ENCODE data around the gene IRF2. TPM values are rescaled to one million over a fixed set of nuclear protein-coding genes. Genes with fewer than 3 reads are reported as not detected.

IRF2 gene
- polyA plus RNA-seq, 1 donor, result 38.8 TPM

GRCh38 chr4:184500748-184501589 is 26.6 kb upstream of the IRF2 start:
- Histone ChIP-seq H3K27ac (ENCODE audit: low read length) (no peak overlapping the region), H3K4me1 (ENCODE audit: control insufficient read depth, insufficient read depth, low read length) (no peaks in the 10 kb centered on the region), H3K27me3 (ENCODE audit: control insufficient read depth, insufficient read depth, low read length) (no peaks in the 10 kb centered on the region), H3K4me3 (ENCODE audit: low read length) (no peak overlapping the region), H3K9me3 (ENCODE audit: control insufficient read depth, low read depth, low read length) (peaks cover 3% of the 10 kb centered on the region), H3K36me3 (ENCODE audit: control insufficient read depth, insufficient read depth, low read length) (no peaks in the 10 kb centered on the region)
- WGBS (ENCODE audit: insufficient coverage, low lambda C conversion rate), result 100% methylated on average over 2 of the region's 4 CpGs
- no peak for DNase-seq

- Histone ChIP-seq H3K36me3 (ENCODE audit: control insufficient read depth, insufficient read depth, low read length) (no peaks in the 10 kb centered on the region), H3K27me3 (ENCODE audit: control insufficient read depth, insufficient read depth, low read length) (no peaks in the 10 kb centered on the region), H3K4me1 (ENCODE audit: control insufficient read depth, insufficient read depth, low read length) (no peaks in the 10 kb centered on the region), H3K27ac (ENCODE audit: low read length) (no peak overlapping the region), H3K9me3 (ENCODE audit: control insufficient read depth, low read depth, low read length) (peaks cover 3% of the 10 kb centered on the region), H3K4me3 (ENCODE audit: low read length) (no peak overlapping the region)
- DNase-seq, result no peak
These were observed 25.6 kb upstream of the IRF2 start for GRCh38 chr4:184499996-184500395.

DNA sequence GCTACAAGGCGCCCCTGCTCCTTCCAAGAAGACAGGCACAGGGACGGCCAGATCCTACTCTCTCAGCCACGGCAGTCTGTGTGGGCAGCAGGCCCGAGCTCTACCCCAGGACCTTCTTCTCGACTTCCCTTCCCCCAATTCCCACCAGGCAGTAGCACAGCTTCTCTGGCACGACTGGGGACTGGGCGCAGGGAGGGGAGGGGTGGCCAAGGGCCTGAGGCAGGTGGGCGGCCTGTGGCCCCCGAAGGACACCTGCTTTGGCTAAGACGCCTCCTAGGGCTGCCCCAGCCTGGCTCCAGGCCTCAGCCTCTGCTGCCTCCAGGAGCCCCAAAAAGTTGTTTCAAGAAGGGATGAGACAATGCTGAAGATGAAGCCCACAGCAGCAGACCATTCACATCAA is 24.2 kb upstream of the IRF2 start:
- DNase-seq, result no peak
- WGBS (ENCODE audit: insufficient coverage, low lambda C conversion rate), result no CpG with 5 or more reads among the region's 10 CpGs
- H3K4me1 ChIP-seq (ENCODE audit: control insufficient read depth, insufficient read depth, low read length), result no peaks in the 10 kb centered on the region
- no peak overlapping the region for H3K27ac ChIP-seq (ENCODE audit: low read length)
- no peaks in the 10 kb centered on the region for H3K27me3 ChIP-seq (ENCODE audit: control insufficient read depth, insufficient read depth, low read length)
- no peak overlapping the region for H3K4me3 ChIP-seq (ENCODE audit: low read length)
- H3K9me3 ChIP-seq (ENCODE audit: control insufficient read depth, low read depth, low read length), result peaks cover 3% of the 10 kb centered on the region
- no peaks in the 10 kb centered on the region for H3K36me3 ChIP-seq (ENCODE audit: control insufficient read depth, insufficient read depth, low read length)

- Histone ChIP-seq H3K36me3 (ENCODE audit: control insufficient read depth, insufficient read depth, low read length) (no peaks in the 10 kb centered on the region), H3K4me3 (ENCODE audit: low read length) (no peak overlapping the region), H3K27me3 (ENCODE audit: control insufficient read depth, insufficient read depth, low read length) (no peaks in the 10 kb centered on the region), H3K9me3 (ENCODE audit: control insufficient read depth, low read depth, low read length) (no peaks in the 10 kb centered on the region), H3K4me1 (ENCODE audit: control insufficient read depth, insufficient read depth, low read length) (no peaks in the 10 kb centered on the region), H3K27ac (ENCODE audit: low read length) (no peak overlapping the region)
- WGBS (ENCODE audit: insufficient coverage, low lambda C conversion rate), result no CpG with 5 or more reads among the region's 8 CpGs
- no peak for DNase-seq
These were observed 15.4 kb upstream of the IRF2 start for GRCh38 chr4:184489771-184490170.

- Histone ChIP-seq H3K4me3 (ENCODE audit: low read length) (no peak overlapping the region), H3K27ac (ENCODE audit: low read length) (no peak overlapping the region), H3K9me3 (ENCODE audit: control insufficient read depth, low read depth, low read length) (peaks cover 3% of the 10 kb centered on the region), H3K4me1 (ENCODE audit: control insufficient read depth, insufficient read depth, low read length) (no peaks in the 10 kb centered on the region), H3K27me3 (ENCODE audit: control insufficient read depth, insufficient read depth, low read length) (no peaks in the 10 kb centered on the region), H3K36me3 (ENCODE audit: control insufficient read depth, insufficient read depth, low read length) (no peaks in the 10 kb centered on the region)
- WGBS (ENCODE audit: insufficient coverage, low lambda C conversion rate), result 92% methylated on average over 2 of the region's 9 CpGs
- DNase-seq, result no peak
These were observed 13.2 kb upstream of the IRF2 start for GRCh38 chr4:184487503-184487902.

DNA sequence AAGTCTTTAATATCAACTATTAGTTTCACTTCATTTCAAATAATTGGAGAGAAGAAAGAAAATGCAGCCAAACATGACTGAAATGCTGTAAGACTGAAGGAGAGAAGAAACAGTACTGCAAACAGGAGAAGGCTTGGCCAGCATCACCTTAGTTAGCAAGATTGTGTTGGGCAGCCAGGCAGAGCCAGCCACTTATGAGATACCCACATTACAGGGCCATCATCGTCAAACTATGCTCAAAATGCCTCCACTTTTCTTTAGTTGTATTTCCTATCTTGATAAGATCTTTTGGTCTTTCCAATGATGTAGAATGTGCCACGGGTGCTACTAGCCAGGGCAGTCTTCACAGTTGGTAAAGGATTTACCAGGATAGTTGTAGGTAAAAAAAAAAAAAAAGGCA is 10.9 kb upstream of the IRF2 start:
- H3K27me3 ChIP-seq (ENCODE audit: control insufficient read depth, insufficient read depth, low read length), result no peaks in the 10 kb centered on the region
- DNase-seq, result no peak
- 60% methylated on average over 1 of the region's 2 CpGs for WGBS (ENCODE audit: insufficient coverage, low lambda C conversion rate)
- H3K9me3 ChIP-seq (ENCODE audit: control insufficient read depth, low read depth, low read length), result peaks cover 3% of the 10 kb centered on the region
- H3K4me3 ChIP-seq (ENCODE audit: low read length), result no peak overlapping the region
- no peak overlapping the region for H3K27ac ChIP-seq (ENCODE audit: low read length)
- no peaks in the 10 kb centered on the region for H3K4me1 ChIP-seq (ENCODE audit: control insufficient read depth, insufficient read depth, low read length)
- H3K36me3 ChIP-seq (ENCODE audit: control insufficient read depth, insufficient read depth, low read length), result no peaks in the 10 kb centered on the region

DNA sequence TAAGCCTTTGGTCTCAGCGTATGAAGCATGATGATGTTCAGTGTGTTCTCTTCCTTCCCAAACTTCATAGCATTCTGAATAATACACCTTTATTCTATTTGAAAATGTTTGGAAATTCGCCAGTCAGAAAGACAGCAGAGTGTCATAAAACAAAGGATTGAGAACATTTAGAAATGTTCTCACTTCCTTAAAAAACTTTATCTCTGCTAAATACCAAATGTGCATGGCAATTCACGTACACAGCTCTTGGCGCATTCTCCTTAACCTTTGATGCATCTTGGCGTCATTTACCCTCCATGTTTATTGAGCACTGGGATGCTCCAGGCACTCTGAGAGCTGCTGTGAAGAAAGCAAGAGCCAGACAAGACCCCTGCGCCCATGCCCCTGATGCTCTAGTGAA is 7.2 kb upstream of the IRF2 start:
- no peaks in the 10 kb centered on the region for H3K27me3 ChIP-seq (ENCODE audit: control insufficient read depth, insufficient read depth, low read length)
- no peak for DNase-seq
- H3K4me1 ChIP-seq (ENCODE audit: control insufficient read depth, insufficient read depth, low read length), result peaks cover 12% of the 10 kb centered on the region
- H3K36me3 ChIP-seq (ENCODE audit: control insufficient read depth, insufficient read depth, low read length), result no peaks in the 10 kb centered on the region
- H3K4me3 ChIP-seq (ENCODE audit: low read length), result no peak overlapping the region
- WGBS (ENCODE audit: insufficient coverage, low lambda C conversion rate), result 80% methylated on average over 2 of the region's 6 CpGs
- no peak overlapping the region for H3K27ac ChIP-seq (ENCODE audit: low read length)
- H3K9me3 ChIP-seq (ENCODE audit: control insufficient read depth, low read depth, low read length), result peaks cover 3% of the 10 kb centered on the region

DNA sequence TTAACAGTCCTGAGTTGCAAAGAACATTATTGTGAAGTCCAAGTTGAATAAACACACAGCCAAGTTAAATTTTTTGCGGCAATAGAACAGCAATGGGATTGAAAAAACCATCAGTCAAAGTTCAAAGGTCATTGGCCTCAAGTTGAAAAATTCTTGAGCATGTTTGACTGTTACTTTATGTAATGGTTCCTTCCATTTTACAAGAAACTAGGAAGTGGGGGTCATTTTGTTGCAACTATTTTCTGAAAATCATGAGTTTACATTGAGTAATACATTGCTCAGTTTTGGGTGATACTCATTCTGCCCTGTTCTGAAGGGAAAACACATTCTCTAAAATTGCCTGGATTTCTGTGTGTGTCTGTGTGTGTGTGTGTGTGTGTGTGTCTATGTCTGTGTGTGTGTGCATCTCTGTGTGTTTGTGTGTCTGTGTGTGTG is 5.2 kb upstream of the IRF2 start:
- Histone ChIP-seq H3K9me3 (ENCODE audit: control insufficient read depth, low read depth, low read length) (peaks cover 3% of the 10 kb centered on the region), H3K4me1 (ENCODE audit: control insufficient read depth, insufficient read depth, low read length) (peaks cover 18% of the 10 kb centered on the region), H3K36me3 (ENCODE audit: control insufficient read depth, insufficient read depth, low read length) (no peaks in the 10 kb centered on the region), H3K4me3 (ENCODE audit: low read length) (no peak overlapping the region), H3K27ac (ENCODE audit: low read length) (no peak overlapping the region), H3K27me3 (ENCODE audit: control insufficient read depth, insufficient read depth, low read length) (no peaks in the 10 kb centered on the region)
- WGBS (ENCODE audit: insufficient coverage, low lambda C conversion rate), result 40% methylated on average over 1 of the region's 1 CpG
- DNase-seq, result no peak

GRCh38 chr4:184477201-184477999 is 3.0 kb upstream of the IRF2 start:
- Histone ChIP-seq H3K27me3 (ENCODE audit: control insufficient read depth, insufficient read depth, low read length) (no peaks in the 10 kb centered on the region), H3K4me1 (ENCODE audit: control insufficient read depth, insufficient read depth, low read length) (peaks cover 18% of the 10 kb centered on the region), H3K36me3 (ENCODE audit: control insufficient read depth, insufficient read depth, low read length) (no peaks in the 10 kb centered on the region), H3K4me3 (ENCODE audit: low read length) (no peak overlapping the region), H3K27ac (ENCODE audit: low read length) (no peak overlapping the region), H3K9me3 (ENCODE audit: control insufficient read depth, low read depth, low read length) (no peaks in the 10 kb centered on the region)
- WGBS (ENCODE audit: insufficient coverage, low lambda C conversion rate), result 70% methylated on average over 2 of the region's 9 CpGs
- DNase-seq, result no peak

DNA sequence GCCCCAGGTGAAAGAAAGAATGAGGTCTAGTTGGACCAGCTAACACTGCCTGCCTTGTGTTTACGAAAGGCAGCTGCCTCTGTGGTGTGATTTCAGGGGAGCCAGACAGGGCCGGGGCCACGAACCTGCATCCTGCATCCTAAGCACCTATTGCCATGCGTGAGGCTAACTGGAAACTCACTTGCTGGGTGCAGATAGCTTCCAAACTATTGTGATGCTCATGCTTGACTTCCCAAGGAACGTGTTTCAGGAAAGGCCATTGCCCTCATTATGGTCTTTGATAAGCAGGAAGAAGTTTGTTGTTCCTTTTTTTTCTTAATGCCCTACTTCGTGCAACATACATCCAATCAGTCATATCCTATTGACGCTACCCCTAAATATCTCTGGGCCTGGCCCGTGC is 2.3 kb upstream of the IRF2 start:
- Histone ChIP-seq H3K4me1 (ENCODE audit: control insufficient read depth, insufficient read depth, low read length) (peaks cover 18% of the 10 kb centered on the region), H3K4me3 (ENCODE audit: low read length) (no peak overlapping the region), H3K36me3 (ENCODE audit: control insufficient read depth, insufficient read depth, low read length) (no peaks in the 10 kb centered on the region), H3K9me3 (ENCODE audit: control insufficient read depth, low read depth, low read length) (no peaks in the 10 kb centered on the region), H3K27me3 (ENCODE audit: control insufficient read depth, insufficient read depth, low read length) (no peaks in the 10 kb centered on the region), H3K27ac (ENCODE audit: low read length) (no peak overlapping the region)
- DNase-seq, result no peak
- no CpG with 5 or more reads among the region's 8 CpGs for WGBS (ENCODE audit: insufficient coverage, low lambda C conversion rate)

Measured in large intestine (tissue), 3 donors.